Measurements from ENCODE around the gene PRMT1. TPM values are rescaled to one million over a fixed set of nuclear protein-coding genes. Genes with fewer than 3 reads are reported as not detected.

The PRMT1 gene
- total and polyA plus RNA-seq, 9 of the 15 experiments (the other 6 are each of a cell fraction or from before 2014, with no cell fraction given), result 13.3 to 464 (median 326) TPM

DNA sequence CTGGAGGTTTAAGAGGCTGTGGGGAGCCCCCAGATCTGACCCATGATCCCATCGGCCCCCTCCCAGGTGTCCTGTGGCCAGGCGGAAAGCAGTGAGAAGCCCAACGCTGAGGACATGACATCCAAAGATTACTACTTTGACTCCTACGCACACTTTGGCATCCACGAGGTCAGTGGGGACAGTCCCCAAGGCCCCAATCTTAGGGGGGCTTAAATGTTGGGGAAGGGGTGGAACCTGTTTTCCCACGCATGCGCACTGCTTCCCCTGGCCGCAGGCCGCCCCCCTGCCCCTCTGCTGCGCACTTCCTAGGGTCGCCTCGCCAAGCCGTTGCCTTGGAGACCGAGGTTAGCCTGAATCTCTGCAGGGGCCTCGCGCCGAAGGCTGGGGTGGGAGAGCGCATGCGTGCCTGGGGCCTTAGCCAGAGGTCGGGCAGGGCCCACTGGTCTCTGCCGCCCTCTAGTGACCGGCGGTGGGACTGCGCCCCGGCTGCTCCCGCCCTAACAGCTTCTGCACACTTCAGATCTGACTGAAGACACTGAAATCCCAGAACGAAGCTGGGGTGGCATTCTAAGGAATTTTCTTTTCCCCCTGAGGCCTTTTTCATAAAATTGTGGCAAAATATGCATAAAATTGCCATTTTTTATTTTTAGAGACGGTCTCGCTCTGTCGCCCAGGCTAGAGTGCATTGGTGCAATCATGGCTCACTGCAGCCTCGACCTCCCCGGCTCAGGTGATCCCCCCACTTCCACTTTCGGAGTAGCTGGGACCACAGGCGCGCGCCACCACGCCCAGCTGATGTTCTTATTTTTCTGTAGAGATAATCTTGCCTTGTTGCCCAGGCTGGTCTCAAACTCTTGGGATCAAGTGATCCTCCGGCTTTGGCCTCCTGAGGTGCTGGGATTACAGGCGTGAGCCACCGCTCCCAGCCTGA, 3.6 kb downstream of the PRMT1 start (continued):
- TF ChIP-seq NFXL1 (CRISPR knock-in tag; IDR thresholded peaks at IDR 0.05), result no peak
- no peak for TF ChIP-seq MBD2 (IDR thresholded peaks at IDR 0.05; ENCODE audit: borderline replicate concordance, low read depth)
- no peak for TF ChIP-seq JUN (IDR thresholded peaks at IDR 0.05; ENCODE audit: borderline replicate concordance, low read depth, low read length)
- TF ChIP-seq JUN (CRISPR knock-in tag; IDR thresholded peaks at IDR 0.05; ENCODE audit: borderline replicate concordance), result no peak
- no peak for TF ChIP-seq FOS (IDR thresholded peaks at IDR 0.05; ENCODE audit: extremely low read depth, insufficient read length)
- TF ChIP-seq CEBPB (tag; IDR thresholded peaks at IDR 0.05), result no peak
- peak; percentile 26; the same call in 1 of the 2 replicates for TF ChIP-seq EP400 (IDR thresholded peaks at IDR 0.05)
- TF ChIP-seq NRF1 (conservative IDR thresholded peaks at IDR 0.05 in 1 of 2, IDR thresholded peaks at IDR 0.05 in 1 of 2), result peak; percentile 91 to 93
- TF ChIP-seq ZNF561 (CRISPR knock-in tag; conservative IDR thresholded peaks at IDR 0.05), result no peak
- no peak for TF ChIP-seq CREB1 (IDR thresholded peaks at IDR 0.05)
- TF ChIP-seq CREB1 (CRISPR knock-in tag; IDR thresholded peaks at IDR 0.05), result no peak
- TF ChIP-seq, protein P1, sequence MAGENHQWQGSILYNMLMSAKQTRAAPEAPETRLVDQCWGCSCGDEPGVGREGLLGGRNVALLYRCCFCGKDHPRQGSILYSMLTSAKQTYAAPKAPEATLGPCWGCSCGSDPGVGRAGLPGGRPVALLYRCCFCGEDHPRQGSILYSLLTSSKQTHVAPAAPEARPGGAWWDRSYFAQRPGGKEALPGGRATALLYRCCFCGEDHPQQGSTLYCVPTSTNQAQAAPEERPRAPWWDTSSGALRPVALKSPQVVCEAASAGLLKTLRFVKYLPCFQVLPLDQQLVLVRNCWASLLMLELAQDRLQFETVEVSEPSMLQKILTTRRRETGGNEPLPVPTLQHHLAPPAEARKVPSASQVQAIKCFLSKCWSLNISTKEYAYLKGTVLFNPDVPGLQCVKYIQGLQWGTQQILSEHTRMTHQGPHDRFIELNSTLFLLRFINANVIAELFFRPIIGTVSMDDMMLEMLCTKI (IDR thresholded peaks at IDR 0.05; ENCODE audit: partially characterized antibody), result no peak
- no peak for TF ChIP-seq CCAR2 (IDR thresholded peaks at IDR 0.05; ENCODE audit: low read depth, low read length)
- TF ChIP-seq, protein P2, sequence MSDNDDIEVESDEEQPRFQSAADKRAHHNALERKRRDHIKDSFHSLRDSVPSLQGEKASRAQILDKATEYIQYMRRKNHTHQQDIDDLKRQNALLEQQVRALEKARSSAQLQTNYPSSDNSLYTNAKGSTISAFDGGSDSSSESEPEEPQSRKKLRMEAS (CRISPR knock-in tag; IDR thresholded peaks at IDR 0.05), result peak; percentile 80
- TF ChIP-seq, protein P3, sequence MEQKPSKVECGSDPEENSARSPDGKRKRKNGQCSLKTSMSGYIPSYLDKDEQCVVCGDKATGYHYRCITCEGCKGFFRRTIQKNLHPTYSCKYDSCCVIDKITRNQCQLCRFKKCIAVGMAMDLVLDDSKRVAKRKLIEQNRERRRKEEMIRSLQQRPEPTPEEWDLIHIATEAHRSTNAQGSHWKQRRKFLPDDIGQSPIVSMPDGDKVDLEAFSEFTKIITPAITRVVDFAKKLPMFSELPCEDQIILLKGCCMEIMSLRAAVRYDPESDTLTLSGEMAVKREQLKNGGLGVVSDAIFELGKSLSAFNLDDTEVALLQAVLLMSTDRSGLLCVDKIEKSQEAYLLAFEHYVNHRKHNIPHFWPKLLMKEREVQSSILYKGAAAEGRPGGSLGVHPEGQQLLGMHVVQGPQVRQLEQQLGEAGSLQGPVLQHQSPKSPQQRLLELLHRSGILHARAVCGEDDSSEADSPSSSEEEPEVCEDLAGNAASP (IDR thresholded peaks at IDR 0.05), result no peak
- no peak for TF ChIP-seq SRSF3 (IDR thresholded peaks at IDR 0.05; ENCODE audit: insufficient read depth, low read length)
- TF ChIP-seq ZNF274 (IDR thresholded peaks at IDR 0.05; ENCODE audit: borderline replicate concordance, low read depth, low read length), result no peak
- no peak for TF ChIP-seq ZNF124 (CRISPR knock-in tag; IDR thresholded peaks at IDR 0.05)
- no peak for TF ChIP-seq SREBF1 (IDR thresholded peaks at IDR 0.05; ENCODE audit: borderline replicate concordance, low read depth, low read length)
- TF ChIP-seq NR1H2 (CRISPR knock-in tag; IDR thresholded peaks at IDR 0.05), result 0 out of 2 replicates have a peak, but pooled peaks have one; percentile 52
- TF ChIP-seq, protein P4, sequence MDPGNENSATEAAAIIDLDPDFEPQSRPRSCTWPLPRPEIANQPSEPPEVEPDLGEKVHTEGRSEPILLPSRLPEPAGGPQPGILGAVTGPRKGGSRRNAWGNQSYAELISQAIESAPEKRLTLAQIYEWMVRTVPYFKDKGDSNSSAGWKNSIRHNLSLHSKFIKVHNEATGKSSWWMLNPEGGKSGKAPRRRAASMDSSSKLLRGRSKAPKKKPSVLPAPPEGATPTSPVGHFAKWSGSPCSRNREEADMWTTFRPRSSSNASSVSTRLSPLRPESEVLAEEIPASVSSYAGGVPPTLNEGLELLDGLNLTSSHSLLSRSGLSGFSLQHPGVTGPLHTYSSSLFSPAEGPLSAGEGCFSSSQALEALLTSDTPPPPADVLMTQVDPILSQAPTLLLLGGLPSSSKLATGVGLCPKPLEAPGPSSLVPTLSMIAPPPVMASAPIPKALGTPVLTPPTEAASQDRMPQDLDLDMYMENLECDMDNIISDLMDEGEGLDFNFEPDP (CRISPR knock-in tag; IDR thresholded peaks at IDR 0.05), result no peak
- TF ChIP-seq, protein P5, sequence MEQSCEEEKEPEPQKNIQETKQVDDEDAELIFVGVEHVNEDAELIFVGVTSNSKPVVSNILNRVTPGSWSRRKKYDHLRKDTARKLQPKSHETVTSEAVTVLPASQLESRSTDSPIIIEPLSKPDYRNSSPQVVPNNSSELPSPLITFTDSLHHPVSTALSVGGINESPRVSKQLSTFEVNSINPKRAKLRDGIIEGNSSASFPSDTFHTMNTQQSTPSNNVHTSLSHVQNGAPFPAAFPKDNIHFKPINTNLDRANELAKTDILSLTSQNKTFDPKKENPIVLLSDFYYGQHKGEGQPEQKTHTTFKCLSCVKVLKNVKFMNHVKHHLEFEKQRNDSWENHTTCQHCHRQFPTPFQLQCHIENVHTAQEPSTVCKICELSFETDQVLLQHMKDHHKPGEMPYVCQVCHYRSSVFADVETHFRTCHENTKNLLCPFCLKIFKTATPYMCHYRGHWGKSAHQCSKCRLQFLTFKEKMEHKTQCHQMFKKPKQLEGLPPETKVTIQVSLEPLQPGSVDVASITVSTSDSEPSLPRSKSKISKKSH (CRISPR knock-in tag; IDR thresholded peaks at IDR 0.05), result no peak
- TF ChIP-seq ZNF316 (IDR thresholded peaks at IDR 0.05), result no peak
- no peak for TF ChIP-seq NBN (IDR thresholded peaks at IDR 0.05; ENCODE audit: low read depth)
